H1 (cell line): Measurements from ENCODE around the gene SPARCL1.
"Not testable (repeated sequence)": the region's sequence is repeated elsewhere in the genome, so short reads cannot be mapped to it uniquely, and the experiment has no call there.

ENCODE experiments used
- CHD2 ChIP-seq: IDR thresholded peaks from 2 replicates; pipeline ENCODE4 v1.6.1; 2012; ENCODE audit warnings: low read length, improper control_type of control experiment
- HDAC6 ChIP-seq: IDR thresholded peaks from one replicate; pipeline ENCODE4 v1.7.1; 2012; ENCODE audit warnings: low read depth, mild to moderate bottlenecking, inconsistent platforms, low read length, moderate library complexity
- JUN ChIP-seq: IDR thresholded peaks from 2 replicates; pipeline ENCODE4 v1.6.1; 2011; ENCODE audit warnings: low read depth, mild to moderate bottlenecking, improper control_type of control experiment, low read length
- JUND ChIP-seq: IDR thresholded peaks from 2 replicates; pipeline ENCODE4 v1.6.1; 2011; ENCODE audit warnings: mild to moderate bottlenecking, improper control_type of control experiment, low read length
- POLR2A ChIP-seq, 2 experiments: IDR thresholded peaks; 1 replicate in 1 of 2; 2 replicates in 1 of 2; pipeline ENCODE4 v1.6.1; 2011; ENCODE audit warnings: low read depth in 2 of 2, low read length in 2 of 2, mild to moderate bottlenecking in 2 of 2; ENCODE audit errors: control extremely low read depth in 1 of 2
- POLR2AphosphoS5 ChIP-seq: IDR thresholded peaks from 2 replicates; pipeline ENCODE4 v1.6.1; 2011; ENCODE audit warnings: low read depth, low read length
- SRF ChIP-seq: IDR thresholded peaks from 2 replicates; pipeline ENCODE4 v1.6.1; 2011; ENCODE audit warnings: mild to moderate bottlenecking, low read depth, low read length, moderate library complexity
- TAF7 ChIP-seq: optimal IDR thresholded peaks from 2 replicates; pipeline ENCODE3; 2011; ENCODE audit warnings: low read depth, mild to moderate bottlenecking, inconsistent platforms, low read length, moderate library complexity, borderline replicate concordance
- TF ChIP-seq, protein P1 (sequence below), 3 experiments: IDR thresholded peaks; 1 replicate in 2 of 3; 2 replicates in 1 of 3; pipeline versions ENCODE4 v1.5.1 to v1.6.1; 2011; ENCODE audit warnings: low read length in 3 of 3, mild to moderate bottlenecking in 3 of 3, inconsistent platforms in 2 of 3, low read depth in 1 of 3, moderate library complexity in 1 of 3; ENCODE audit not compliant: insufficient read depth in 1 of 3; ENCODE audit errors: control extremely low read depth in 1 of 3
- TF ChIP-seq, protein P2 (sequence below): IDR thresholded peaks from 2 replicates; pipeline ENCODE4 v1.6.1; 2011; ENCODE audit warnings: low read length, improper control_type of control experiment

DNA sequence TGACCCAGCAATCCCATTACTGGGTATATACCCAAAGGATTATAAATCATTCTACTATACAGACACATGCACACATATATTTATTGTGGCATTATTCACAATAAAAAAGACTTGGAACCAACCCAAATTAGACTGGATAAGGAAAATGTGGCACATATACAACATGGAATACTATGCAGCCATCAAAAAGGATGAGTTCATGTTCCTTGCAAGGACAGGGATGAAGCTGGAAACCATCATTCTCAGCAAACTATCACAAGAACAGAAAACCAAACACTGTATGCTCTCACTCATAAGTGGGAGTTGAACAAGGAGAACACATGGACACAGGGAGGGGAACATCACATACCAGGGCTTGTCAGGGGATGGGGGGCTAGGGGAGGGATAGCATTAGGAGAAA is 45.2 kb upstream of the SPARCL1 start:
- TF ChIP-seq, protein P1, sequence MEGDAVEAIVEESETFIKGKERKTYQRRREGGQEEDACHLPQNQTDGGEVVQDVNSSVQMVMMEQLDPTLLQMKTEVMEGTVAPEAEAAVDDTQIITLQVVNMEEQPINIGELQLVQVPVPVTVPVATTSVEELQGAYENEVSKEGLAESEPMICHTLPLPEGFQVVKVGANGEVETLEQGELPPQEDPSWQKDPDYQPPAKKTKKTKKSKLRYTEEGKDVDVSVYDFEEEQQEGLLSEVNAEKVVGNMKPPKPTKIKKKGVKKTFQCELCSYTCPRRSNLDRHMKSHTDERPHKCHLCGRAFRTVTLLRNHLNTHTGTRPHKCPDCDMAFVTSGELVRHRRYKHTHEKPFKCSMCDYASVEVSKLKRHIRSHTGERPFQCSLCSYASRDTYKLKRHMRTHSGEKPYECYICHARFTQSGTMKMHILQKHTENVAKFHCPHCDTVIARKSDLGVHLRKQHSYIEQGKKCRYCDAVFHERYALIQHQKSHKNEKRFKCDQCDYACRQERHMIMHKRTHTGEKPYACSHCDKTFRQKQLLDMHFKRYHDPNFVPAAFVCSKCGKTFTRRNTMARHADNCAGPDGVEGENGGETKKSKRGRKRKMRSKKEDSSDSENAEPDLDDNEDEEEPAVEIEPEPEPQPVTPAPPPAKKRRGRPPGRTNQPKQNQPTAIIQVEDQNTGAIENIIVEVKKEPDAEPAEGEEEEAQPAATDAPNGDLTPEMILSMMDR (IDR thresholded peaks at IDR 0.05; ENCODE audit: control extremely low read depth in 1 of 3, insufficient read depth in 1 of 3, low read depth in 1 of 3, low read length in 3 of 3): not testable (repeated sequence)
- TF ChIP-seq, protein P2, sequence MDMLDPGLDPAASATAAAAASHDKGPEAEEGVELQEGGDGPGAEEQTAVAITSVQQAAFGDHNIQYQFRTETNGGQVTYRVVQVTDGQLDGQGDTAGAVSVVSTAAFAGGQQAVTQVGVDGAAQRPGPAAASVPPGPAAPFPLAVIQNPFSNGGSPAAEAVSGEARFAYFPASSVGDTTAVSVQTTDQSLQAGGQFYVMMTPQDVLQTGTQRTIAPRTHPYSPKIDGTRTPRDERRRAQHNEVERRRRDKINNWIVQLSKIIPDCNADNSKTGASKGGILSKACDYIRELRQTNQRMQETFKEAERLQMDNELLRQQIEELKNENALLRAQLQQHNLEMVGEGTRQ: not testable (repeated sequence)
- TF ChIP-seq TAF7; JUND; JUN; POLR2AphosphoS5; POLR2A (IDR thresholded peaks at IDR 0.05; ENCODE audit: control extremely low read depth in 1 of 2, low read depth in 2 of 2, low read length in 2 of 2); SRF; CHD2; HDAC6: not testable (repeated sequence)
